ENCODE results near the gene SCP2. TPM values are rescaled to one million over a fixed set of nuclear protein-coding genes. Genes with fewer than 3 reads are reported as not detected.
"Not testable (repeated sequence)": the region's sequence is repeated elsewhere in the genome, so short reads cannot be mapped to it uniquely, and the experiment has no call there.

SCP2 gene
- total RNA-seq, 2 experiments from 2014 or later = 67.4 to 67.9 TPM

GRCh38 chr1:52915211-52915854 is 11.7 kb upstream of the SCP2 start:
- ChIA-PET CTCF (no interaction called here), POLR2A (no interaction called here)

- POLR2A ChIA-PET = no interaction called here
- CTCF ChIA-PET = no interaction called here
Measured at GRCh38 chr1:52915855-52916220, 11.2 kb upstream of the SCP2 start.

- ChIA-PET CTCF (no interaction called here), POLR2A (no interaction called here)
Measured at GRCh38 chr1:52916241-52916975, 10.7 kb upstream of the SCP2 start.

- POLR2A ChIA-PET = interaction anchor here (0.6 kb wide), 1 partner anchor 98 kb away, joined by 3 read pairs; no protein-coding TSS in a partner anchor
- CTCF ChIA-PET = no interaction called here
Measured at GRCh38 chr1:52917156-52917555, 9.9 kb upstream of the SCP2 start.

DNA sequence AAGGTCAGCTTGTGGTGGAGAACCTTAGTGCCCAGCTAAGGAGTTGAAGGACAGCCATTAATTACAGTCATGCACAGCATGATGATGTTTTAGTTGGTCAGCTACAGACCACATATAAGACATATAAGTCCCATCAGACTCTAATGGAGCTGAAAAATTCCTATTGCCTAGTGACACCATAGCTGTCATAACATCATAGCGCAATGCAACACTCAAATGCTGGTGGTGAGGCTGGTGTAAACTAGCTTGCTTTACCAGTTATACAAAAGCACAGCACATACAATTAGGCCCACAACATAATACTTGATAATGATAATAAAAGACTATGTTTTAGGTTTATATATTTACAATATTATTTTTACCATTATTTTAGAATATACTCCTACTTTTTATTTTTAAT is 9.5 kb upstream of the SCP2 start:
- CTCF ChIA-PET = no interaction called here
- POLR2A ChIA-PET = interaction anchor here (0.6 kb wide), 1 partner anchor 97 kb away, joined by 3 read pairs; no protein-coding TSS in a partner anchor

DNA sequence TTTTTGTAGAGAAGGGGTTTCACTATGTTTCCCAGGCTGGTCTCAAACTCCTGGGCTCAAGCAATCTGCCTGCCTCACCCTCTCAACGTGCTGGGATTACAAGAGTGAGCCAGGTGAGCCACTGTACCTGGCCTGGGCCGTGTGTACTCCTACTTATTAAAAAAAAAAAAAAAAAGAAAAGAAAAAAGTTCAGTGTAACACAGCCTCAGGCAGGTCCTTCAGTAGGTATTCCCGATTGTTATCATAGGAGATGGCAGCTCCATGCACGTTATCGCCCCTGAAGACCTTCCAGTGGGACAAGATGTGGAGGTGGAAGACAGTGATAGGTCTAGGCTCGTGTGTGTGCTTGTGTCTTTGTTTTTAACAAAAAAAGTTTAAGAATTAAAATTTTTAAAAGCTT is 8.9 kb upstream of the SCP2 start:
- CTCF ChIA-PET = interaction anchor here (1.1 kb wide), 1 partner anchor 10 kb away, joined by 3 read pairs; no protein-coding TSS in a partner anchor

GRCh38 chr1:52919051-52919722 is 7.9 kb upstream of the SCP2 start:
- POLR2A ChIA-PET = no interaction called here
- CTCF ChIA-PET = interaction anchor here (1.1 kb wide), 1 partner anchor 9 kb away, joined by 3 read pairs; no protein-coding TSS in a partner anchor

More for the DNA sequence above, 8.9 kb upstream of the SCP2 start:
- POLR2A ChIA-PET = no interaction called here

DNA sequence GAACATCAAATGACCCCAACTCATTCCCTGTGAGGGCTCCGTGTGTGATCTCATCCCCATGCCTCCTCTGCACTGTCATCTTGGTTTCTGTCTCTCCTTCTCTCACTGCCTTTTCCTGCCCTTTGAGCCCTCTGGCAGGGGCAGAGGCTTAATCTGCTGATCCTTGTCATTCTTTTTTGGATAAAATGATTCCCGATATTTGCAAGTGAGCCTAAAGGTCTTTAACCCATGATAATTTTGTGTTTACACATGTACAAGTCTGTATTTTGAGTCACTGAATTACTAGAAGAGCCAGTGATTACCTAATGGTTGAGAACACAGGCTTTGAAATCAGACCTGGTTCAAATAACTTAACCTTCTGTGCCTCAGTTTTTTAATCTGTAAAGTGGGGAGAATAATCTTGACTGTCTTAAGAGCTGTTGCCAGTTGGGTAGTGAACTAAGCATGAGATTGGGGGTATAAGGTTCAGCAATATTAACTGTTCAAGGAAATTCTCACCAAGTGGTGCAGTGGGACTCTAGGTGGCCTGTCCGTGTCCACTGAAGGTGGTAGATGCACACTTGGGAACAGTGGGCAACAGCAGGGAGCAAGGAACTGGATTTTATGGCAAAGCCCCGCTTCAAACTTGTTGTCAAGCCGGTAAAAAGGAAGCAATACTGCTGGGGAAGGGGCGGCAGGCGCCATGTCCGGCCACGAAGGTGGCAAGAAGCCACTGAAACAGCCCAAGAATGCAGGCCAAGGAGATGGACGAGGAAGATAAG is 7.2 kb upstream of the SCP2 start:
- POLR2A ChIA-PET = no interaction called here
- CTCF ChIA-PET = no interaction called here

- ChIA-PET POLR2A (interaction anchor here (1.0 kb wide), 1 partner anchor 517 kb away, joined by 3 read pairs; the partner anchor contains the start of gene ORC1), CTCF (interaction anchor here (0.8 to 1.9 kb wide), 4 partner anchors 15 to 333 kb away, joined by 3 to 5 read pairs (median 4); partner anchors contain the start of gene ZYG11A)
Measured at GRCh38 chr1:52920791-52921291, 6.2 kb upstream of the SCP2 start.

GRCh38 chr1:52925571-52926005 is 1.5 kb upstream of the SCP2 start:
- POLR2A ChIA-PET = no interaction called here
- CTCF ChIA-PET = interaction anchor here (1.1 kb wide), 1 partner anchor 392 kb away, joined by 3 read pairs; no protein-coding TSS in a partner anchor

- POLR2A ChIA-PET = no interaction called here
- CTCF ChIA-PET = no interaction called here
Measured at GRCh38 chr1:52926864-52927211, 238 bp upstream of the SCP2 start.

- CTCF ChIA-PET = interaction anchor here (1.1 kb wide), 1 partner anchor 9 kb away, joined by 3 read pairs; no protein-coding TSS in a partner anchor
- POLR2A ChIA-PET = no interaction called here
Measured at GRCh38 chr1:52928015-52928404, 934 bp downstream of the SCP2 start.

DNA sequence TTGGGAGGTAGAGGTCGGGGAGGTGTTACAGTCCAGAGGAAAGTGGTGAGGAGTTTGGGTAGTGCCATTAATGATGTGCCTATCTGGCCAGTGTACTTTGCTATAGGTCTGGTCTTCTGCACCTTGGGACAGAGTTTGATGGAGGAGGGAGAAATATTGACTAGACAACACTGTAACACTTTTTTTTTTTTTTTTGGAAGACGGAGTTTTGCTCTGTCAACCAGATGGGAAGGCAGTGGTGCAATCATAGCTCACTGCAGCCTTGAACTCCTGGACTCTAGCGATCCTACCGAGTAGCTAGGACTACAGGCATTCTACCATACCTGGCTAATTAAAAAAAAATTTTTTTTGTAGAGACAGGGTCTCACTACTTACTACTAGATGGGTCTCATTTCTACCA is 1.9 kb downstream of the SCP2 start:
- ChIA-PET POLR2A (interaction anchor here (0.6 kb wide), 1 partner anchor 14 kb away, joined by 3 read pairs; no protein-coding TSS in a partner anchor), CTCF (interaction anchor here (0.8 kb wide), 1 partner anchor 297 kb away, joined by 3 read pairs; no protein-coding TSS in a partner anchor)

DNA sequence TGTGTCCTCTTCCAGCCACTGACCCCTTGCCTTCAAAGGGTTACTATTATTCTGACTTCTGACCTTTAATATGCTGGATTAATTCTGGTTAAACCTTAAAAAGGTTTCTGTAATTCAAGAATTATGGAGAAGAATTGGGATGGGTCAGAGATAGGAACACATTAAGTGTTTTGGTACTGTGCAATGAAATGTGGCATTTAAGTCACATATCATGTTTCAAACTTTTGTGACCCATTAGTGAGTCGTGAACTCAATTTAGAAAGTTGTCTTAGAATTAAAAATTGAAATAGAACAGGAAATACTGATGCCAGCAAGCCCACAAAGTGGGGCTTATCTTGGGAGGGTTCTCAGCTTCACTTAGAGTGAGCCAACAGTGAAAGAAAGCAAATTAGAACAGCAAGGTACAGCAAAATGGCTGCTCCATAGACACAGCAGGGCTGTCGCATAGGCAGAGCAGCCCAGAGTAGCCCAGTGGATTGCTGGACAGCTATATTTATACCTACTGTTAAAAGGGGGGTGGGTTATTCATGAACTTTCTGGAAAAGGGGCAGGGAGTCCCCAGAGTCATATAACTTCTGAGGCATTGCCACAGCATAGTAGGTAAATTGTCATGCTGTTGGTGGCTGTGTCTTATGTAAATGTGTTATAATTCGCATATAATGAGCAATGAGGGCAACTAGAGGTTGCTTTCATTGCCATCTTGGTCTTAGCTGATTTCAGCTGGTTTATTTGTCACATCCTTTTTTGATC is 10.5 kb downstream of the SCP2 start:
- POLR2A ChIA-PET = no interaction called here
- CTCF ChIA-PET = no interaction called here

DNA sequence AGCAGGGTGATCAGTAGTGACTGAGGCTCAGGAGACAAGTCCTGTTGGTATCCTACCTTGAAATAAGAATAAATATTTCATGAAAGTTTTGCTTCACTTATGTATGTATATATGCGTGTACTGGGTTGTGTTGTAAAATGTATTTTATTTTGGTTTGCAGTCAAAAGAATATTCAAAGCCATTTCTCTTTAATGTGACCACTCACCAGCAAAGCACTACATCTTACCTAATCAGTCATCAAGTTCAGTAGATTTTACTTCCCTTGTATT is 11.0 kb downstream of the SCP2 start:
- POLR2A ChIA-PET = no interaction called here
- CTCF ChIA-PET = no interaction called here

DNA sequence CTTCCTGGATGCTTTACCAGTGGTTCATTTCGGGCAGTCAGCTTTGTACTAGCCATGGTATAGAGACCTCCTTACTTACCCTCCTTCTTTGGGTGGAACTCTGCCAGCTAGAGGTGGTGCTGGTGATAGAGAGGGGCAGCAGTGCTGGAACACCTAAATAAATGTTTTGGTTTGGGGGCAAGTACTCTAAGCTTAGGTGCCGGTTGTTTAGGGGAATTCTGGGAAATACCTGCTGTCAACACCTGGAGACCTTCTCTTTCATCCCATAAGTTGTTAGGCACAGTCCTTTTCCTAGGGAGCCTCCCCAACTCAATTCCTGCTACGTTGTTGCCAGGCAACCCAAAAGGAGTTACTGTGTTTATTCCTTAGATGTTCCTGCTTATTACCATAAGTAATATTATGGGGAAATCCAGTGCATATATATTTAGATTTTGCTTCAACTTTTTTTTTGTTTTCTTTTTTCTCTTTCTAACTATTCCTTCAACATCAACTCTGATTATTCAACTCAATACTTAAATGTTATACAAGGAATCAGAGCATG is 16.9 kb downstream of the SCP2 start:
- CTCF ChIA-PET = no interaction called here
- POLR2A ChIA-PET = interaction anchor here (0.6 to 1.0 kb wide), 2 partner anchors 15 to 1042 kb away, joined by 3 read pairs; no protein-coding TSS in a partner anchor

DNA sequence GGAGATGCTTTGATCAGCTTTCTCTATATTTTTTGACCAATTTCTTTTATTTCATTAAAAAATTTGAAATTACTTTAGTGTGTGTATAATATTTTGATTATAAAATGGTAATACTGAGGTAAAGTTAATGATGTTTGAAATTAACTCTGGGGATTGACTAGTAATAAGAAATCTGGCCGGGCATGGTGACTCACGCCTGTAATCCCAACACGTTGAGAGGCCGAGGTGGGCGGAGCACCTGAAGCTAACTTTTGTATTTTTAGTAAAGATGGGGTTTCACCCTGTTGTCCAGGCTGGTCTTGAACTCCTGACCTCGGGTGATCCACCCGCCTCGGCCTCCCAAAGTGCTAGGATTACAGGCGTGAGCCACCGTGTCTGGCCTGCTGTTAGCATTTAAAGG is 17.5 kb downstream of the SCP2 start:
- ChIA-PET POLR2A (no interaction called here), CTCF (no interaction called here)

GRCh38 chr1:52947490-52947889 is 20.4 kb downstream of the SCP2 start:
- POLR2A ChIA-PET = interaction anchor here (0.5 kb wide), 1 partner anchor 26 kb away, joined by 6 read pairs; the partner anchor contains the start of gene ECHDC2
- CTCF ChIA-PET = no interaction called here

- CTCF ChIA-PET, POLR2A ChIA-PET: not testable (repeated sequence)
Measured at GRCh38 chr1:52949602-52950001, 22.5 kb downstream of the SCP2 start.

Data from activated CD8-positive, alpha-beta memory T cell treated with anti-CD3 and anti-CD28 coated beads for 36 hours (primary cell).